ENCODE results near the gene BTN2A1. TPM values are rescaled to one million over a fixed set of nuclear protein-coding genes. Genes with fewer than 3 reads are reported as not detected.

BTN2A1 gene
- total RNA-seq, 2 donors from 2014 or later: 6.2 to 16.5 TPM

GRCh38 chr6:26447257-26447656, 10.5 kb upstream of the BTN2A1 start:
- no peaks in the 10 kb centered on the region for H3K4me1 ChIP-seq
- no peak for ATAC-seq
- H3K4me3 ChIP-seq: no peak overlapping the region
- no peaks in the 10 kb centered on the region for H3K9me3 ChIP-seq
- H3K27me3 ChIP-seq: no peaks in the 10 kb centered on the region
- intact Hi-C loops (cut with DNase I): no loop called here
- WGBS, 2 donors: 92 to 96% methylated on average over 5 of the region's 5 CpGs
- H3K27ac ChIP-seq: no peak overlapping the region
- no peaks in the 10 kb centered on the region for H3K36me3 ChIP-seq (replicated peaks in 1 of 2; ENCODE audit: insufficient read depth in 1 of 2, low read depth in 2 of 2)
- TF ChIP-seq CTCF (IDR thresholded peaks at IDR 0.05): no peak
- TF ChIP-seq POLR2A (IDR thresholded peaks at IDR 0.05): no peak
- DNase-seq: no peak

GRCh38 chr6:26450240-26450639, 7.5 kb upstream of the BTN2A1 start:
- 84 to 93% methylated on average over 3 of the region's 3 CpGs for WGBS, 2 donors
- intact Hi-C loops (cut with DNase I): no loop called here

GRCh38 chr6:26452631-26453235, 5.0 kb upstream of the BTN2A1 start:
- ATAC-seq: no peak
- DNase-seq: no peak
- 73 to 81% methylated on average over 1 of the region's 1 CpG for WGBS, 2 donors
- Histone ChIP-seq H3K27me3 (no peaks in the 10 kb centered on the region), H3K27ac (no peak overlapping the region), H3K9me3 (no peaks in the 10 kb centered on the region), H3K4me1 (peaks cover 5% of the 10 kb centered on the region), H3K4me3 (no peak overlapping the region), H3K36me3 (replicated peaks in 1 of 2; ENCODE audit: insufficient read depth in 1 of 2, low read depth in 2 of 2) (no peaks in the 10 kb centered on the region)
- no peak for TF ChIP-seq POLR2A (IDR thresholded peaks at IDR 0.05)
- TF ChIP-seq CTCF (IDR thresholded peaks at IDR 0.05): no peak
- intact Hi-C loops (cut with DNase I): no loop called here

More at GRCh38 chr6:26450240-26450639, 7.5 kb upstream of the BTN2A1 start:
- TF ChIP-seq CTCF (IDR thresholded peaks at IDR 0.05) (no peak), POLR2A (IDR thresholded peaks at IDR 0.05) (no peak)
- no peaks in the 10 kb centered on the region for H3K36me3 ChIP-seq (replicated peaks in 1 of 2; ENCODE audit: insufficient read depth in 1 of 2, low read depth in 2 of 2)
- ATAC-seq (no peak), DNase-seq (no peak)
- H3K4me1 ChIP-seq: no peaks in the 10 kb centered on the region
- H3K9me3 ChIP-seq: no peaks in the 10 kb centered on the region
- H3K4me3 ChIP-seq: no peak overlapping the region
- H3K27ac ChIP-seq: no peak overlapping the region
- H3K27me3 ChIP-seq: no peaks in the 10 kb centered on the region

DNA sequence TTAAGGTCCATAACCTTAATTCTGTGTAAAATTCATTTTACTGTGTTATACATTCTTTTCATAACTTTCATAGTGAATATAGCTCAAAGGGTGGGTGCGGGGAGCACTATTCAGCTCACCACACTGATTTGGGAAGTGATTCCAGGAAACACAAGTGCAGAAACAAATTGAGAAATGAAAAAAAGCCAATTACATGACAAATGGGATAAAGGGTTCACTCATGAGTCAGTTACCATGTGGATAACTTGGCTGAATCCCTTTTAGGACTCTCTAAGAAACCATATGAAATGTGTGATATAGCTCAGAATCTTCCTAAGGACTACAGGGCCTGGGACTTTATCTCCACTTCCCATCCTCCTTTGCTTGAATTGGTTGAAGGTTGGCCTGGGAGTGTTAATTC, 3.1 kb upstream of the BTN2A1 start:
- no peak for DNase-seq
- TF ChIP-seq POLR2A (IDR thresholded peaks at IDR 0.05) (no peak), CTCF (IDR thresholded peaks at IDR 0.05) (no peak)
- WGBS, 2 donors: 86 to 91% methylated on average over 1 of the region's 1 CpG
- ATAC-seq: no peak
- Histone ChIP-seq H3K4me3 (no peak overlapping the region), H3K27me3 (no peaks in the 10 kb centered on the region), H3K36me3 (replicated peaks in 1 of 2; ENCODE audit: insufficient read depth in 1 of 2, low read depth in 2 of 2) (no peaks in the 10 kb centered on the region), H3K4me1 (peaks cover 13% of the 10 kb centered on the region), H3K9me3 (no peaks in the 10 kb centered on the region), H3K27ac (no peak overlapping the region)
- intact Hi-C loops (cut with DNase I): no loop called here

GRCh38 chr6:26455357-26455970, 2.3 kb upstream of the BTN2A1 start:
- ATAC-seq (no peak), DNase-seq (no peak)
- WGBS, 2 donors: 71 to 78% methylated on average over 3 of the region's 3 CpGs
- TF ChIP-seq POLR2A (IDR thresholded peaks at IDR 0.05) (no peak), CTCF (IDR thresholded peaks at IDR 0.05) (no peak)
- H3K4me1 ChIP-seq: peaks cover 21% of the 10 kb centered on the region
- no peak overlapping the region for H3K27ac ChIP-seq
- no peak overlapping the region for H3K4me3 ChIP-seq
- intact Hi-C loops (cut with DNase I): no loop called here
- H3K36me3 ChIP-seq (replicated peaks in 1 of 2; ENCODE audit: insufficient read depth in 1 of 2, low read depth in 2 of 2): peaks cover 0 to 2% of the 10 kb centered on the region in 2 donors
- H3K27me3 ChIP-seq: no peaks in the 10 kb centered on the region
- no peaks in the 10 kb centered on the region for H3K9me3 ChIP-seq

All from body of pancreas (tissue), 4 donors.